ENCODE results near the gene GNG14. TPM values are rescaled to one million over a fixed set of nuclear protein-coding genes. Genes with fewer than 3 reads are reported as not detected.
A peak's percentile ranks its signal among the peaks of the same experiment; 100 is the strongest.

Gene GNG14
- total and polyA plus RNA-seq, 12 donors, result not detected

DNA sequence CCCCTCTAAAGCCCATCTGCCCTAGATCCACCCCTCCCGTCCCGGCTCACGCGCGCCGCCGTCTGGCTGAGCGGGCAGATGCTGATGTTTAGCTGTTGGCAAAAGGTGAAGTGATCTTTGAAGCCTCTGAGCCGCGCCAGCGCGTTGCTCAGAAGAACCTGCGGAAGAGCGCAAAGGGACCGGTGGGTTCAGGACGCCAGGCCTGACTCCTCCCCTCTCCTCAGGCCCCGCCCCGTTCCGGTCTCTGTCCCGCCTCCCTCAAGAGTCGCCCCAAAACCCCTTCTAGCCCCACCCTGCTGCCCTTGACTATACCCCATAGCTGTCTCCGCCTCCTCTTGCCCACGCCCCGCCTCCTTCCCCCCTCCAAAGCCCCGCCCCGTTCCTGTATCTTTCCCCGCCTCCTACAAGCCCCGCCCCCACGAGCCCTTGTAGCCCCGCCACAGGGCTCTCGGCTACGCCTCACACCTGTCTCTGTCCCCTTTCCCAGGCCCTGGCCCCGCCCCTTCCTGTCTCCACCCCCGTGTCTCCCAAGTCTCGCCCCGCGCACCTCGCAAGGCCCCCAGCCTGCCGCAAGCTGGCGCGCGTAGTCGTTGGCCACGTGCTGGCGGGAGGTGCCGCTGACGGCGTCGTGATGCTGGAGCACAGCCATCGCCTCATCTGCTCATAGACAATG, 30.8 kb upstream of the GNG14 start:
- intact Hi-C loops (cut with DNase I), result no loop called here
- 53 to 71% (median 61%) methylated on average over 35 to 50 of the region's 50 CpGs for WGBS, 4 donors
- no peak overlapping the region for H3K4me3 ChIP-seq
- no peak for DNase-seq
- no peaks in the 10 kb centered on the region for H3K4me1 ChIP-seq (replicated peaks in 1 of 2)
- H3K27ac ChIP-seq, result no peak overlapping the region
- peaks cover 0 to 38% of the 10 kb centered on the region in 2 donors for H3K36me3 ChIP-seq (replicated peaks in 1 of 2)
- no peaks in the 10 kb centered on the region for H3K27me3 ChIP-seq
- TF ChIP-seq POLR2A (IDR thresholded peaks at IDR 0.05) (no peak), CTCF (IDR thresholded peaks at IDR 0.05) (no peak)
- H3K9me3 ChIP-seq (replicated peaks in 1 of 3), result no peaks in the 10 kb centered on the region

- TF ChIP-seq POLR2A (IDR thresholded peaks at IDR 0.05) (no peak), CTCF (IDR thresholded peaks at IDR 0.05) (no peak)
- Histone ChIP-seq H3K4me1 (replicated peaks in 1 of 2) (no peaks in the 10 kb centered on the region), H3K4me3 (no peak overlapping the region), H3K9me3 (replicated peaks in 1 of 3) (no peaks in the 10 kb centered on the region), H3K27ac (no peak overlapping the region), H3K27me3 (no peaks in the 10 kb centered on the region), H3K36me3 (replicated peaks in 1 of 2) (peaks cover 0 to 48% of the 10 kb centered on the region in 2 donors)
- no peak for DNase-seq
- intact Hi-C loops (cut with DNase I), result no loop called here
- 90 to 97% (median 96%) methylated on average over 19 to 22 of the region's 22 CpGs for WGBS, 4 donors
These were observed 29.8 kb upstream of the GNG14 start for GRCh38 chr19:12657966-12658365.

DNA sequence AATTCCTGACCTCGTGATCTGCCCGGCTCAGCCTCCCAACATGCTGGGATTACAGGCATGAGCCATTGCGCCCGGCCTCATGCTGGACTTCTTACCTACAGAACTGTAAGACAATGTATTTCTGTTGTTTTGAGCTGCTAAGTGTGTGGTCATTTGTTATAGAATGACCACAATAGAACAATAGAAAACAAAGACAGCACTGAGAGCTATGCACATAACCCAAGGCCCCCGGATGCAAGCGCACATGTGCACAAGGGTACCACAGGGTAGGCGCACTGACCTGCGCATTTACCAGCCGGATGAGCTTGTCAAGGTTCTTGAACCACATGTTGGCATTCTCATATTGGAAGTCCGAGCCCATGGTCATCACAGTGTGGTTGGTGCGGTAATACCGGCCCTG, 26.8 kb upstream of the GNG14 start:
- Histone ChIP-seq H3K4me1 (replicated peaks in 1 of 2) (peaks cover 0 to 7% of the 10 kb centered on the region in 2 donors), H3K4me3 (no peak overlapping the region), H3K9me3 (replicated peaks in 1 of 3) (no peaks in the 10 kb centered on the region), H3K27ac (no peak overlapping the region), H3K27me3 (no peaks in the 10 kb centered on the region), H3K36me3 (replicated peaks in 1 of 2) (peaks cover 0 to 50% of the 10 kb centered on the region in 2 donors)
- 94 to 97% (median 95%) methylated on average over 6 to 12 of the region's 12 CpGs for WGBS, 4 donors
- intact Hi-C loops (cut with DNase I), result no loop called here
- no peak for DNase-seq
- TF ChIP-seq CTCF (IDR thresholded peaks at IDR 0.05), result no peak
- no peak for TF ChIP-seq POLR2A (IDR thresholded peaks at IDR 0.05)

GRCh38 chr19:12664406-12665280, 23.2 kb upstream of the GNG14 start:
- no peak for DNase-seq
- peak overlapping the region in 1 of 5 donors; percentile 24 for H3K27ac ChIP-seq
- H3K36me3 ChIP-seq (replicated peaks in 1 of 2), result peaks cover 0 to 42% of the 10 kb centered on the region in 2 donors
- no peaks in the 10 kb centered on the region for H3K27me3 ChIP-seq
- no peaks in the 10 kb centered on the region for H3K9me3 ChIP-seq (replicated peaks in 1 of 3)
- intact Hi-C loops (cut with DNase I), result loop anchor here in 1 of 2 donors (5.0 kb wide), 1 partner anchor 52 kb away; the partner anchor contains the start of genes ZNF490 and ZNF791
- H3K4me1 ChIP-seq (replicated peaks in 1 of 2), result peaks cover 10 to 28% of the 10 kb centered on the region in 2 donors
- H3K4me3 ChIP-seq, result no peak overlapping the region
- no peak for TF ChIP-seq POLR2A (IDR thresholded peaks at IDR 0.05)
- TF ChIP-seq CTCF (IDR thresholded peaks at IDR 0.05), result no peak
- 77 to 82% (median 79%) methylated on average over 17 to 29 of the region's 29 CpGs for WGBS, 4 donors
